ENCODE results near the gene FAM107B. TPM values are rescaled to one million over a fixed set of nuclear protein-coding genes. Genes with fewer than 3 reads are reported as not detected.

FAM107B gene
- total RNA-seq, 1 donor from 2014 or later = 82.2 TPM

GRCh38 chr10:14707481-14707880, 67.2 kb downstream of the FAM107B start:
- Mint-ChIP-seq H3K9me3 (ENCODE audit: low read depth) (no peaks in the 10 kb centered on the region), H3K4me3 (ENCODE audit: low read depth) (no peak overlapping the region), H3K36me3 (ENCODE audit: insufficient read depth) (no peaks in the 10 kb centered on the region), H3K27me3 (no peaks in the 10 kb centered on the region), H3K27ac (peak overlapping the region; percentile 49), H3K4me1 (ENCODE audit: low read depth) (peaks cover 16% of the 10 kb centered on the region)
- no peak for DNase-seq (ENCODE audit: low spot score, unreplicated experiment)
- TF ChIP-seq CTCF (IDR thresholded peaks at IDR 0.05; ENCODE audit: unreplicated experiment) = no peak

GRCh38 chr10:14705548-14706230, 69.0 kb downstream of the FAM107B start:
- Mint-ChIP-seq H3K9me3 (ENCODE audit: low read depth) (no peaks in the 10 kb centered on the region), H3K4me3 (ENCODE audit: low read depth) (no peak overlapping the region), H3K27ac (no peak overlapping the region), H3K27me3 (no peaks in the 10 kb centered on the region), H3K4me1 (ENCODE audit: low read depth) (peaks cover 16% of the 10 kb centered on the region), H3K36me3 (ENCODE audit: insufficient read depth) (no peaks in the 10 kb centered on the region)
- TF ChIP-seq CTCF (IDR thresholded peaks at IDR 0.05; ENCODE audit: unreplicated experiment) = no peak
- no peak for DNase-seq (ENCODE audit: low spot score, unreplicated experiment)

GRCh38 chr10:14703631-14704001, 71.1 kb downstream of the FAM107B start:
- no peaks in the 10 kb centered on the region for H3K27me3 Mint-ChIP-seq
- H3K4me3 Mint-ChIP-seq (ENCODE audit: low read depth) = no peak overlapping the region
- H3K27ac Mint-ChIP-seq = no peak overlapping the region
- no peaks in the 10 kb centered on the region for H3K36me3 Mint-ChIP-seq (ENCODE audit: insufficient read depth)
- peaks cover 16% of the 10 kb centered on the region for H3K4me1 Mint-ChIP-seq (ENCODE audit: low read depth)
- DNase-seq (ENCODE audit: low spot score, unreplicated experiment) = no peak
- TF ChIP-seq CTCF (IDR thresholded peaks at IDR 0.05; ENCODE audit: unreplicated experiment) = no peak
- H3K9me3 Mint-ChIP-seq (ENCODE audit: low read depth) = peaks cover 3% of the 10 kb centered on the region

GRCh38 chr10:14701466-14701865, 73.2 kb downstream of the FAM107B start:
- no peaks in the 10 kb centered on the region for H3K36me3 Mint-ChIP-seq (ENCODE audit: insufficient read depth)
- H3K27ac Mint-ChIP-seq = no peak overlapping the region
- H3K27me3 Mint-ChIP-seq = no peaks in the 10 kb centered on the region
- no peak overlapping the region for H3K4me3 Mint-ChIP-seq (ENCODE audit: low read depth)
- no peak for TF ChIP-seq CTCF (IDR thresholded peaks at IDR 0.05; ENCODE audit: unreplicated experiment)
- DNase-seq (ENCODE audit: low spot score, unreplicated experiment) = no peak
- peaks cover 22% of the 10 kb centered on the region for H3K4me1 Mint-ChIP-seq (ENCODE audit: low read depth)
- H3K9me3 Mint-ChIP-seq (ENCODE audit: low read depth) = peaks cover 3% of the 10 kb centered on the region

- no peak for TF ChIP-seq CTCF (IDR thresholded peaks at IDR 0.05; ENCODE audit: unreplicated experiment)
- H3K9me3 Mint-ChIP-seq (ENCODE audit: low read depth) = peaks cover 3% of the 10 kb centered on the region
- H3K4me1 Mint-ChIP-seq (ENCODE audit: low read depth) = peaks cover 18% of the 10 kb centered on the region
- H3K27ac Mint-ChIP-seq = no peak overlapping the region
- no peak overlapping the region for H3K4me3 Mint-ChIP-seq (ENCODE audit: low read depth)
- DNase-seq (ENCODE audit: low spot score, unreplicated experiment) = no peak
- no peaks in the 10 kb centered on the region for H3K27me3 Mint-ChIP-seq
- no peaks in the 10 kb centered on the region for H3K36me3 Mint-ChIP-seq (ENCODE audit: insufficient read depth)
Measured at GRCh38 chr10:14700546-14700945, 74.2 kb downstream of the FAM107B start.
